ENCODE results near the gene FCAMR. TPM values are rescaled to one million over a fixed set of nuclear protein-coding genes. Genes with fewer than 3 reads are reported as not detected.

FCAMR gene
- total and polyA plus RNA-seq, 2 of the 4 experiments (the other 2 are of a cell fraction): not detected

DNA sequence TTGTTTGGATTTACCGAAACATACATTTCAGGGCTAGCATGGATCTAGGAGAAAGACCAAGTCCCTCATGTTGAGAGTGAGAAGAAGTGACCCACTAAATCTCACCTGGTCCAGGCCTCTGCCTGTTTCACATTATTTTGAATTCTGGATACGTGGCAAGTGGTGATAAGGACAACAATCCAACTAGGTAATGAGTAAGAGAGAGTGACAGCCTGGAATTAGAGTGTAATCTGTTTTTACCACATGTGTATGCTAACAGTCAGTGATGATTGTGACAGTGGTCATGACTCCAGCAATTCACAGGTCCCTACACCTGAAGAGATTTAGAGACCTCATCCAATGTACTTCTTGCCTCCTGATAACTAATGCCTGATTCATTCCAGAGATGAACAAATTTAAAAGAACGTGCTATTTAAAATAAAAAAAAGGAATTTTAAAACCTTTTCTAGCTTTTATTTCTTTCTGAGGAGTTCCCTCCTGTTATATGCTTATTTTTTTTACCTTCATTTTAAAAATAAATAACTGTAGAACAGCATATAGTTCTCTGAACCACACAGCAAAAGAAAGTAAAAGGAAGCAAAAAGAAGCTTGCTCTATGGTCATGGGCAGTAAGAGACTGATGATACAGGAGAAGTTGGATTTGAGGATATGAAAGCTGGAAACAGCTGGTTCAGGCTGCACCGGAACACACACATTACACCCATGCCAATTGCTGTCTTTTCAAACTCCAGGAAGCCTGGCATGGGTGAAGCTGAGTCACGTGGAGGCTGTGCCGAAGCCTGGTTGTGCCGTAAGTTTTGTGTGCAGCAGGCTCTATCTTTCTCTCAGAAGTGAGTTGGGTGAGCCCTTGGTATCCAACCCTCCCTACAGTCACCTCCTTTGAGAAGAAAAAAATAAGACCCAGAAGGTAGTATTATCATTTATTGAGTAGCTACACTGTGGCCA, 47.6 kb upstream of the FCAMR start:
- no peak for ATAC-seq (ENCODE audit: low read depth)
- H3K9ac ChIP-seq (ENCODE audit: low read depth, low read length): no peak overlapping the region
- CTCF ChIA-PET: no interaction called here

More for the DNA sequence above, 47.6 kb upstream of the FCAMR start:
- Histone ChIP-seq H3K79me1 (ENCODE audit: low read depth in 1 of 2, low read length in 2 of 2) (no peaks in the 10 kb centered on the region), H3K9me1 (ENCODE audit: insufficient read depth, low read length) (peaks cover 14% of the 10 kb centered on the region), H4K91ac (ENCODE audit: insufficient read depth, low read depth, low read length) (no peak overlapping the region), H4K5ac (ENCODE audit: low read depth, low read length) (no peak overlapping the region), H3K9me3 (ENCODE audit: control insufficient read depth, insufficient read depth, low read length) (no peaks in the 10 kb centered on the region), H2BK15ac (ENCODE audit: low read depth, low read length) (no peak overlapping the region), H4K8ac (ENCODE audit: low read depth in 2 of 2, low read length in 2 of 2) (no peak overlapping the region), H3K23ac (ENCODE audit: low read depth, low read length) (no peak overlapping the region), H3K14ac (replicated peaks; ENCODE audit: low read depth, low read length) (no peak overlapping the region), H3K4me2 (ENCODE audit: low read depth, low read length) (no peak overlapping the region), H3K18ac (ENCODE audit: low read depth, low read length) (no peak overlapping the region), H3K27ac (ENCODE audit: insufficient read depth, low read length) (no peak overlapping the region), H4K20me1 (ENCODE audit: insufficient read depth, low read length) (no peaks in the 10 kb centered on the region), H2BK120ac (ENCODE audit: low read depth, low read length) (no peak overlapping the region), H2AK5ac (ENCODE audit: low read depth, low read length) (no peak overlapping the region), H3K4me3 (ENCODE audit: insufficient read depth, low read depth, low read length) (no peak overlapping the region), H3K56ac (ENCODE audit: extremely low read depth, insufficient read depth, low read length) (no peak overlapping the region), H2BK20ac (ENCODE audit: low read depth, low read length) (no peak overlapping the region), H3K4me1 (ENCODE audit: control insufficient read depth, insufficient read depth, low read length) (no peaks in the 10 kb centered on the region; the same call in 1 of the 2 replicates), H3K4ac (ENCODE audit: low read depth, low read length) (no peak overlapping the region), H2AFZ (replicated peaks; ENCODE audit: low read length, poor library complexity) (no peak overlapping the region), H2BK5ac (ENCODE audit: low read depth, low read length, poor library complexity, severe bottlenecking) (no peak overlapping the region), H2AK9ac (replicated peaks; ENCODE audit: low read depth, low read length, poor library complexity) (no peak overlapping the region), H3K27me3 (ENCODE audit: control insufficient read depth, insufficient read depth, low read length) (peaks cover 4% of the 10 kb centered on the region; the same call in 1 of the 2 replicates), H3K36me3 (ENCODE audit: control insufficient read depth, insufficient read depth, low read length) (no peaks in the 10 kb centered on the region)
- BruUV-seq (replicated peaks): no TSS peak
- WGBS, 2 experiments (ENCODE audit: extremely low coverage in 2 of 2, insufficient read length in 1 of 2): no CpG with 5 or more reads among the region's 7 CpGs
- POLR2A ChIA-PET (ENCODE audit: unreplicated experiment): no interaction called here
- intact Hi-C loops (cut with micrococcal nuclease) (no loop called here), in situ Hi-C loops (cut with MboI; ENCODE audit: low sequenced_read_pairs) (no loop called here), dilution Hi-C loops (cut with HindIII; ENCODE audit: low sequenced_read_pairs, unreplicated experiment) (no loop called here)
- no peak for DNase-seq
- TF ChIP-seq, protein P1, sequence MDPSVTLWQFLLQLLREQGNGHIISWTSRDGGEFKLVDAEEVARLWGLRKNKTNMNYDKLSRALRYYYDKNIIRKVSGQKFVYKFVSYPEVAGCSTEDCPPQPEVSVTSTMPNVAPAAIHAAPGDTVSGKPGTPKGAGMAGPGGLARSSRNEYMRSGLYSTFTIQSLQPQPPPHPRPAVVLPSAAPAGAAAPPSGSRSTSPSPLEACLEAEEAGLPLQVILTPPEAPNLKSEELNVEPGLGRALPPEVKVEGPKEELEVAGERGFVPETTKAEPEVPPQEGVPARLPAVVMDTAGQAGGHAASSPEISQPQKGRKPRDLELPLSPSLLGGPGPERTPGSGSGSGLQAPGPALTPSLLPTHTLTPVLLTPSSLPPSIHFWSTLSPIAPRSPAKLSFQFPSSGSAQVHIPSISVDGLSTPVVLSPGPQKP (IDR thresholded peaks at IDR 0.05; ENCODE audit: borderline replicate concordance, low read depth, low read length): no peak
- TF ChIP-seq POLR2A (IDR thresholded peaks at IDR 0.05; ENCODE audit: low read depth, low read length) (no peak), CHD1 (IDR thresholded peaks at IDR 0.05; ENCODE audit: low read depth, low read length) (no peak)

Data from IMR-90 (cell line).